GM19452 (cell line): Measurements from ENCODE around the gene FGR.
"Not testable (repeated sequence)": the region's sequence is repeated elsewhere in the genome, so short reads cannot be mapped to it uniquely, and the experiment has no call there.

Experiments used
- ATAC-seq: cut with Tn5 transposase; IDR thresholded peaks from one replicate; pipeline ENCODE4 v1.9.1; 2021; ENCODE audit not compliant: unreplicated experiment

Gene FGR

DNA sequence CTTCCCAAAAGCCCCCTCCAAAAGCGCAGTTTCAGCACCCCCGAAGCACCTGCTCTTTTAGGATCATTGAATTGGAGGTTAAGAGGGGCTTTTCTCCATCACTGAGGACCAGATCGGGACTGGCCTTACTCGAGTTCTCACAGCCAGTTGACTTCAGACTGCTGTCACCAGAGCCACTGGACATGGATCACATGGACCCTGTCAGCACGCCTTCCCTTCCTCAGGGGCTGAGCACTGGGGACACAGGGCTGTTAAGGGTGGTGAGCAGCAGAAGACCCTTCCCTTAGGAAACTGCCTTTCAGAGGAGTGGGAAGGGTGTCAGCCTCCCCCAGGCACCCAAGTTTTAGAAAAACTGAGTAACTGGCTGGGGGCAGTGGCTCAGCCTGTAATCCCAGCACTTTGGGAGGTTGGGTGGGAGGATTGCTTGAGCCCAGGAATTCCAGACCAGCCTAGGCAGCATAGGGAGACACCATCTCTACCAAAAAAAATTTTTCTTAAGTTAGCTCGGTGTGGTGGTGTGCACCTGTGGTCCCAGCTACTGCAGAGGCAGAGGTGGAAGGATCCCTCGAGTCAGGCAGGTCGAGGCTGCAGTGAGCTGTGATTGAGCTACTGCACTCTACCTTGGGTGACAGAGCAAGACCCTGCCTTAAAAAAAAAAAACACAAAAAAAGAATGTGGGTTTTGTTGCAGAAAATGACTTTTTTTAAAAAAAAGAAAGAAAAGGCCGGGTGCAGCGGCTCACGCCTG lies 584 bp upstream of the FGR start:
- ATAC-seq, result no peak

DNA sequence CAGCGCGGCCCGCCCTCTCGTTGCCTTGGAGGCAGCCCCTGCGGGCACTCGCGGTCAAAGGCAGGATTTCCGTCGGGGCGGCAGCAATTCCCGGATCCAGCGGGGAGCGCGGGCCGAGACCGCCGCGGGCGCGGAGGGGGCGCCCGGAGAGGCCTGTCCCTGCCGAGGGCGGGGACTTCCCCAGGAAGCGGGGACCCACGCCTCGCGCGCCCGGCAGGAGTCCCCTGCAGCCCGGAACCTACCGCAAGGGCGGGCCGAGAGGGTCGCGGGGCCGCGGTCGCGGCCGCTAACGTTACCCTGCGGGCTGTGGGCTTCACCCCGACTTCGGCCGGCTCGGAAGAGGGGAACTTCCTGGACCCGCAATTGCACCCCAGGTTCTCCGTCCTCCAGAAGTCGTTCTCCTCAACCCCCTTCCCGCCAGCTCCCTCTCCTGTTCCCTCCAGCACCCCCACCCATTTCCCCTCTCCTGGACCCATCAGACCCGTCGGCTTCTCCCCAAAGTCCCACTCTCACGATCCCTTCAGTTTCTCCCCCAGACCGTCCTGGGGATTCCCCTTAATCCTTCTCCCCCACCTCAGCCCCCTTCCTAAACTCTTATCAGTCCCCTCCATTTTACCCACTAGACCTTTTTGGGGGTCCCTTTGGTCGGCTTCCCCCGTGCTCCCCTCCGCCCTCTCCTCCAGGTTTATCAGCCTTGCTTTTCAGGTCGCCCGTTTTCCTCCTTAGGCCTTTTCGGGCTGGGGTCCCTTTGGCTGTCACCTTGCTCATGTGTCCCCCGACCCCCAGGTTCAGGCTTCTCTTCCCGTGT lies 604 bp downstream of the FGR start:
- ATAC-seq, result no peak

DNA sequence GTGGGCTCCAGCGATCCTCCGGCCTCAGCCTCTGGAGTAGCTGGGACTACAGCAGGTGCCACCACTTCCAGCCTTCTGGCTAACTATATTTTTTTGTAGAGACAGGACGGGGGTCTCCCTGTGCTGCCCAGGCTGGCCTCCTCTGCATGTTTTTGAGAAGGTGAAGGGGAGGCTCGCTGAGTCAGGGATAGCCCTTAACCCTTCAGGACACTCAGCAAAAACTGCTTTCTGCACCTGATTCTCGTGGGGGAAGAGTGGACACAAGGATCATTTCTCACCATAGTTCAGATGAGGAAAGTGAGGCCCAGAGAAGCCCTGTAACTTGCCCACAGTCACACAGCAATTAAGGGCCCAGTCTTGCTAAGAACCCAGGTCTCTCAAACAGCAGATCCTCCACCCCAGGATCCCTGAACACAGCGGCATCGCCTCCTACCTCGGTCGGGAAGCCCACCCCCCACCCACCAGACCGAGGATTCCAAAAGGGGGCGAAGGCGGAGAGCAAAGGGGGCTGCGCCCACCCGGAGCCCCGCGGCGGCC lies 1.3 kb downstream of the FGR start:
- no peak for ATAC-seq

DNA sequence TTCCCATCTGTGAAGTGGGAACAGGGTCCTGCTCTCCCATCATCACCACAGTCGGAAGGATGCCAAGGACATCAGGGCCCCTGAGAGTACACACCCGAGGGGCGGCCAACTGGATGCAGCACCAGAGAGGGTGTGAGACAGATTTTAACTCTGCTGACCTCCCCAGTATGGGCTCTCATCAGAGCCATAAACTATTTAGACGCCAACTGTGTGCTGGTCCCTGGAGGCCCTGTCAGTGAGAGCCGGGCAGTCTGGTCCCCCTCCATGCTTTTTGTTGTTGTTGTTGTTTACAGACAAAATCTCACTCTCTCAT lies 1.7 kb downstream of the FGR start:
- peak; percentile 1 for ATAC-seq

DNA sequence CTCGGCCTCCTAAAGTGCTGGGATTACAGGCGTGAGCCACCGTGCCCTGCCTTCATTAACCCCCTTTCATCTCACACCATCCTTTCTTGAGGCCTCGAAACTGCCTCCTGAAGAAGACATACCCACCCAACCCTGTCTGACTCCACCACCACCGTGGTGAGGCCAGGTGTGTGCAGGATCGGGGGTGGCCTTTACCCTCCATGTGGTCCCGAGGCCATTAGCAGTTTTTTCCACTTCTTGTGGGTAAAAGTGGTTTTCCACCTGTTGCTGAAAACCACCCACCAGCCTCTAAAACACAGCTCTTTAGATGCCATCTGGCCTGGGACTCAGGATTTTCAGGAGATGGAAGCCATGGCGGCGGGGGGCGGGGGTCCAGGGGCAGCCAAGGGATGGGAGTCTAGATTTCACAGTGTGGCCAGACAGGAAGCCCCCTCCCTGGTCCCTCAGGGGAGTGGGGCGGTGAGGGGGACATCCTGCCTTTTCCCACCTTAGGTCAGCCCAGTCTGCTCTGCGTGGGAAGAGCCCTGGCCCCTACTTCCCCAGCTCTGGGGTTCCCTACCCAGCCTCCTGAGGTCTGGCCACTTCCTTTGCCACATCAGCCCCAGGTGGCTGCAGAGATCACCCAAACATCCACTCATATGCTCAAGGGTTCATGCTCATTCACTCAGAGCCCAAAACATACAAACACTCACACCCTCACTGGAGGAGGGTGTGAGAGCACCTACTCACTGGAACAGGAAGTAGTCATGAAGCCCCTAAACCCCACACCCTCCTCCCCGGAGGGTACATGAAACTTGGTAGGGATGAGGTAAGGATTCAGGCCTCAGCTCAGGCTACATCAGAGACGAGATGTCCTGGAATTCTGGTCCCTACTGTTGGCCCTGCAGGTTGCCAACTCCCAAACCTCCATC lies 2.3 kb downstream of the FGR start:
- ATAC-seq, result peak; percentile 43

DNA sequence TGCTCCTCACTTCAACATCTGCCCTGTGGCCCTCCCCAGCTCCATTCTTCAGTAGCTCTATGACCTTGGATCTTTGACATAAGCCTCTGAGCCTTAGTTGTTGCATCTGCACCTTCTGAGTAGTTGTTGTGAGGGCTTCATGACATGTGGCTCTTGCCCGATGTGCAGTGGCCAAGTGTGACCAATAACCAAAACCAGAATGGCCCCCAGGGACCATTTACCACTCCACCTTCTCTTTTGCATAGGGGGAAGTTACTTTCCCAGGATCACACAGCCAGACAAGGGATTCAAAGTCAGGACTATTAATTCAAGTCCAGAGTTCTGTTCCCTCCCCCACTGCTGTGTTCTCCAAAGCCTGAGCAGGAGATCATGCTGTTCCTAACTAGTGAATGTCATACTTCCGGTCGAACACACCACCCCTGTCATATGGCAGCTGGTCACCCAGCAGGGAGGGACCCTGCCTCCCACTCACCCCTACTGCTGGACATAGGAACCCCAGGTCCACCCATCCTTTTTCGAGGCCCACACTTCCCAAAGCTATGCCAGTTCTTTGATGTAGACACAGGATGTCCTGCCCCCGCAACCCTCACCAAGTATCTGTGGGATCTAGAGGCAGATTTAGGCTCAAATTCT lies 4.0 kb downstream of the FGR start:
- ATAC-seq, result no peak

DNA sequence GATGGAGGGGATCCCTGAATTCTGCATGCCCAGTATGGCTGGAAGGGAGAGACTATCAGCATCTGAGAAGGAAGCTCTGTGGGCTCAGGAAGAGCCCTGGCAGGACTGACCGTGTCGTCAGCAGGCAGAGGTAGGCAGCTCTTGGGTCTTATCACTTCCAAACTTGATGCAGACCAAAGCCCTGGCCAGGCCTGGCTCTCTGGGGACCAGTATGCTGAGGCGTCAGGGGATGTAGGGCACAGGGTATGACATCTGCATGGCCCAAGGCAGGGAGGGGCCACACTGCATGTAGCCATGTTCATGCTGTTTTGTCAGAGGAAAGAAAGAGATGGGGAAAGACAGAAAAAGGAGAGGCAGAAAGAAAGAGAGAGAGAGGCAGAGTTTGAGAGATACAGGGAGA lies 6.3 kb downstream of the FGR start:
- ATAC-seq, result no peak

DNA sequence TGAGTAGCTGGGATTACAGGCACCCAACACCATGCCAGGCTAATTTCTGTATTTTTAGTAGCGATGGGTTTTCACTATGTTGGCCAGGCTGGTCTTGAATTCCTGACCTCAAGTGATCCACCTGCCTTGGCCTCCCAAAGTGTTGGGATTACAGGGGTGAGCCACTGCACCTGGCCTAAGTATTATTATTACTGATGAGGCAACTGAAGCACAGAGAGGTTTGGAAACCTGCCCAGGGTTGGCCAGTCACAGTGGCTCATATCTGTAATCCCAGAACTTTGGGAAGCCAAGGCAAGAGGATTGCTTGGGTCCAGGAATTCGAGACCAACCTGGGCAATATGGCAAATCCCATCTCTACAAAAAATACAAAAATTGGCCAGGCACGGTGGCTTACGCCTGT lies 7.3 kb downstream of the FGR start:
- not testable (repeated sequence) for ATAC-seq

DNA sequence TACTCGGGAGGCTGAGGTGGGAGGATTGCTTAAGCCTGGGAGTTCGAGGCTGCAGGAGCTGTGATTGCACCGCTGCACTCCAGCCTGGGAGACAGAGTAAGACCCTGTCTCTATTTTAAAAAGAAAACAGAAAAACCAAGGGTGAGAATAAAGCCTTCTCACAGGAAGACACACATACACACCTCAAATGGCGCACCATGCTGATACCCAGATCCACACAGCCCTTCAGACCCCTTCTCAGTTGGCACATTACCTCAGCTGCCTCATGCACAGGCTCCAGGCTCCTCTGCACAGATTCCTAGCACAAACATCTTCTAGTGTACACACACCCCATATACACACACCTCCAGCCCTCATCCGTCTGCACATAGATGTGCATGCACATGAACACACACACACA lies 7.9 kb downstream of the FGR start:
- no peak for ATAC-seq

DNA sequence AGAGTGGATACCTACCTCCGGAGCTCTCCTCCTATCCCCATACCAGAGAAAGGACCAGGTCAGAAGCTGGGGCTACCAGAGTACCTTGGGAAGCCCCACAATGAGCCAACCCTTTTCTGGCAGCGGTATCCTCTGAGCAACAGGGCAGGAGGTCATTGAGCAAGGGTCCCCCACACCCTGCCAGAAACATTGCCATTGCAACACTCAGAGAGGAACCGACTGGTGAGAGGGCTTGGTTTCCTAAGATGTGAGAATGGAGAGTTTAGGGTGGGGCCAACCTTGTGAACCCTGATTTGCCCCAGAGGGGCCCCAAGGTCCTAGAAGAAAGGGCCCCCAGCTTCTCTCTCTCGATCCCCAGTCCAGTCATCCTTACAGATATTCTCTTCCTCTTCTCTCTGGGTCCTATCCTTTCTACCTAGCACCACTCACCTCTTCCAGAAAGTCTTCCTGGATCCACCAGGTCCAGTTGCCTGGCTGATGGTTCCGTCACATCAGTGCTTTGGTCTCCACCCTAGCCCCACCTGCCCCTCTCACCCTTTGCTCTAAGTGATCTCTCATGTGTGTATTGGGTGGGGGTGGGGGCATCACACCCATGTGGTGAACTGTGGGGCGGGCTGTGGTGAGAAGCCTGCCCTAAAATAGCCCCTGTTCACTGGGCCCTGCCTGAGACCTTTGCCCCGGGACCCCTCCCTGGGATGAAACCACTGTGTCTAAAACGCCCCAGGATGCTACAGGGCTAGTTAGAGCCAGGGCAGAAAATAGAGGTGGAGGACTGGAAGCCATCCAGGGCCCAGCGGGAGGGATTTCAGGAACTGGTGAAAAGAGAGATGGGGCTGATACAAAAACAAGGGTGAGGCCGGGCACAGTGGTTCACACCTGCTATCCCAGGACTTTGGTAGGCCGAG lies 8.7 kb downstream of the FGR start:
- no peak for ATAC-seq

DNA sequence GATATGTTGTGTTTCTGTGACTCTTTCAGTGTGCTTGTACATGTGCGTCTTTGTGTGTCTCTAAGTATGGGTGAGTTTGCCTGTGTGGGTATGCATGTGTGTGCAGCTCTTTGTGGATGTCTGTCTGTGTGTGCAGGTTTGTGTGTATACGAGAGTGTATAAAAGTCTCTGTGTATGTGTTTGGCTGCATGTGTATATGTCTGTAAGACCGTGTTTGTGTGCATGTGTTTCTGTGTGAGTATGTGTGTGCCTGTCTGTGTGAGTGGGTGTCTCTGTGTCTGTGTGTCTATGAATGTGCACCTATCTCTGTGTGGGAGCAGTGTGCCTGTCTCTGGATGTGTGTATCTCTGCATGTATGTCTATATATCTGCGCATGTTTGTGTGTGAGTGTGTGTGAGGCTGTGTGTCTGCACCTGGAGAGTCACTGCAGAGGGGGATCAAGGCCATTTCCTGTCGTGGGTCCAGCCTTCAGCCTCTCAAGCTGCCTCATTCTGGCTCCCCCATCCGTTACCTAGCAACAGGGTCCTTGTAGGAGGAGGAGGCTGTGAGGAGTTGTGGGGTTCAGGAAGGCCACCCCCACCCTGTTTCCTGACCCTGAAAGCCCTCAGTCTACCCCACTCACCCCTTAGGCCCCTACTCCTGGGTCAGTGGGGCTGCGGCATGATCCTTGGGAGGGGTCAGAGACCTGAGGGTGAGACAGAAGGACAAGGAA lies 10.4 kb downstream of the FGR start:
- ATAC-seq, result peak; percentile 11

DNA sequence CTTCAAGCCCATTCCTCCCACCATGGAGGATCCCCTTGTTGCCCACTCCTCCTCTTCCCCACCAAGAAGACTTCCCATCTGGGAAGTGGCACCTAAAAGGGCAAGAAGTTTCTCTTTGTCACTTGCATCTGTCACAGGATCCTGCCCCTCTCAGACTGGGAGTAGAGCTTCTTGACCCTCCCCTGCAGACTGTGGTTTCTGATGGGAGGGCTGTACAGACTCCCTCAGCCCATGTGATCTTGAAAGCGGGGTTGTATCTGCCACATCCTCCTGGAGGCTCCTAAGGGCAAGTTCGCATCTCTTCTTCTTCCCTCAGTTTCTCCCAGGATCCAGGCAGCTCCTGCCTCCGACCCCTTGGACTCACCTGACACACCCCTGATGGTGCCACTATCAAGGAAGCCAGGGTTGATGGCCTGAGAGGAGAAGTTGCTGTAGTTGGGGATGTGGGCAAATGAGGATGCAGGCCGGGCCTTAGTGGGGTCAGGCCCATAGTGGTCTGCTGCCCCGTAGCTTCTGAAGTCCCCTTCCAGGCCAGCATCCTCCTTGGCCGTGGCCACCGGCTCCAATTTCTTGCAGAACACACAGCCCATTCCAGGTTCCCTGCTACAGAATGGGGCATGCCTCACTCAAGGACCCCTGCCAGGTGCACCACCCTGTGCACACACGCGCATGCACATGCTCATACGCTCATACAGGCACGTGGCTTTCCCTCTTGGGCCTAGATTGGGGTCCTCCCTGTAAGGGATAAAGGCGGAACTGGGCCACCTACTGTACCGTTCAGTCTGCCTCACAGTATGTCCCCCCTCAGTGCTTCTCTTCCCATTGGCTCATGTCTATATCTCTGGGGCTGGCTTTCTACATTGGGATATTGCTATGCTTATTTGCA lies 11.4 kb downstream of the FGR start:
- no peak for ATAC-seq

DNA sequence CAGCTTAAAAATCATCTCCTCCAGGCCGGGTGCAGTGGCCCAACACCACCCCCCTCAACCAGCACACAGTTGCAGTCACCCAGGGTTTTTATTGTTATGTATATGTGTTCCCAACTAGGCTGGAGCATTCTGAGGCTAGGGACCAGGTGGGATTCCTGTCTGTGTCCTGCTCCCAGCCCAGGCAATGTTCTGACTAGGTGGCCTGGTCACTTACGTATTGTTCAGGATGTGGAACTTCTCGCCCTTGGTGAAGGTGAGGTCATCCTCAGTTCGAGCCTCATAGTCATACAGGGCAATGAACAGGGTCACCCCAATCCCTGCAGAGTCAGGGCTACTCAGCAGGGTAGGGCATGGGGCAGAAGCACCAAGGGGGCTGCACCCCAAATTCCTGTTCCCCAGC lies 12.2 kb downstream of the FGR start:
- no peak for ATAC-seq

DNA sequence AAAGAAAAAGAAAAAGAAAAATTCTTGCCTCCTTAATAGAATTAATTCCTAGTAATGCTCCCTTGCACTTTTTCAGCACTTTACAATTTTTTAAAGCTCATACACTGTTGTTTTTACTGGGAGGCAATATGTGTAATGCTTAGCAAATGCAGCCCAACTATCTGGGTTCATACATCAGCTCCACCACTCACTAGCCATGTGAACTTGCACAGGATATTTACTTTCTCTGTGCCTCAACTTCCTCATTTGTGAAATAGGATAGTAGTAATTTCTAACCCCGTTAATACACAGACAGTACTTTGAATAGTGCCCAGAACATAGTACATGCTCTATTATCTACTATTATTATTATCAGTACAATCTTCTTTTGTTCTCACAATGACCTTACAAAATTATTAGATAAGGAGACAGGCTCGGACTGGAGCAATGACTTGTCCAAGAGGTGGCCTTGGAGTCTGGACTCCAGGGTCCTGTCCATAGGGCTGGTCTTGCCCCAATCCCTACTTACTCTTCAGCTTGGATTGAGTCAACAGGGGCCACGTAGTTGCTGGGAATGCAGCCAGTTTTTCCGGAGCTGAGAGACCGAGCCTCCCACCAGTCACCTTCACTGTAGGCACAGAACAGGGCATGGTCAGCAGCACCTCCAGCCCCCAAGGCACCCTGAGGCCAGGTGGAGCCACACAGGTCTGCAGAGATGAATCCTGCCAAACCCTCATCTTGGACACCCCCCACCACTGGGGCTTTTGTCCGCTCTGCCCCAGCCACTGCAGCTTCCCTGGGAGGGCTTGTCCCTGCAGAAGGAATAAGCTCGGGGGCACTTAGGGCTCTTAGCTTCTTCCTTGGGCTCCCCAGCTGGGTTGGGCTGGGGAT lies 13.7 kb downstream of the FGR start:
- no peak for ATAC-seq

DNA sequence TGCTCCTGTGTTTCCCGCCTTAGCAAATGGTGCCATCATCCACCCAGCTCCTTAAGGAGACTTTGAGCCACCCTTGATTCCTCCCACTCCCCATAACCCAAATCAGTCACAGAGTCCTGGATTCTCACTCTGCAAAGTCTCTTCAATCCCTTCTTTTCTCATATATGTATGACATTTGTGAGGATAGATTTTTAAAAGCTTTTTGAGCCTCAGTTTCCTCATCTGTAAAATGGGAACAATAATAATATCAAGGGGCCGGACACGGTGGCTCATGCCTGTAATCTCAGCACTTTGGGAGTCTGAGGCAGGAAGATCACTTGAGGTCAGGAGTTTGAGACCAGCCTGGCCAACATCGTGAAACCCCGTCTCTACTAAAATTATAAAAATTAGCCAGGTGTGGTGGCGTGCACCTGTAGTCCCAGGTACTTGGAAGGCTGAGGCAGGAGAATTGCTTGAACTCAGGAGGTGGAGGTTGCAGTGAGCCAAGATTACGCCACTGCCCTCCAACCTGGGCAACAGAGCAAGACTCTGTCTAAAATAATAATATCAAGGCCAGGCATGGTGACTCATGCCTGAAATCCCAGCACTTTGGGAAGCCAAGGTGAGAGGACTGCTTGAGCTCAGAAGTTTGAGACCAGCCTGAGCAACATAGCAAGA lies 15.1 kb downstream of the FGR start:
- ATAC-seq, result not testable (repeated sequence)

DNA sequence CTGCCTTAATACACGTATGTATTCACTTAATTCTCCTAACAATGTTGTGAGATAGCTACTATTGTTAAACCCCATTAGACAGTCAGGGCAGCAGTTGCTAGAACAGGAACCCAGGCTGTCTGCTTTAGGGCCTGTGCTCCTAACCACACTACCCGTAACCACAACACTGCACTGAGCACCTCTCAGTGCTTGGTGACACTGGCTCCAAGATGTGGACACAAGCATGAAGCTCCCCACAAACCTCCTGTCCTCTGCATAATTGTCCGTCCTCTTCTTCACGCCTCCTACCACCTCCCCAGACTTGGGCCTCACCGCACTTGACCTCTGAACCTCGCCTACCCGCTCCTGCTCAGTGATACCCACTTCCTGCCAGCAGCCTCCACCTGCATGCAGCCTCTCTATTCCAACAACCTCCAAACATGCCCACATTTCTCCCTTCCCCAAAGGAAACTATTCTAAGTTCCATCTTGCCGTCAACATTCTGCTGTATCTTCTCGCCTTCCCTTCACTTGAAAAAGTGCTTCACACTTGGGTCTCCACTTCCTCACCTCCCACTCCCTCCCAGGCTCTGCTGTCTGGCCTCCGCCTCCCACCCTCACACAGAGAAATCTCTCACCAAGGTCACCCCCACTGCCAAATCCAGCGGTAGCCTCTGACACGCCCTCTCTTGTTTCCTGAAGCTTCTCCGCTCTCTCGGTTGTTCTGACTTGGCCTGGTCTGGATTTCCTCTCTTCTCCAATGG lies 16.5 kb downstream of the FGR start:
- no peak for ATAC-seq
